Hepatocyte (in vitro differentiated cells): ENCODE data around the gene PTPRN.

Experiments
- CTCF ChIP-seq: fragments of 200-600 bp; sonication (generic); IDR thresholded peaks from 2 replicates; pipeline ENCODE4 v1.5.1; 2016; ENCODE audit warnings: antibody characterized with exemption, mild to moderate bottlenecking; ENCODE audit not compliant: poor library complexity
- EZH2 ChIP-seq: fragments of 200-600 bp; sonication (generic); IDR thresholded peaks from 2 replicates; pipeline ENCODE4 v1.6.1; 2016; ENCODE audit warnings: antibody characterized with exemption, mild to moderate bottlenecking, borderline replicate concordance
- EZH2phosphoT487 ChIP-seq: fragments of 200-600 bp; sonication (generic); IDR thresholded peaks from one replicate; pipeline ENCODE4 v1.6.1; 2018; ENCODE audit warnings: antibody characterized with exemption, mild to moderate bottlenecking, low read depth, moderate library complexity; ENCODE audit not compliant: unreplicated experiment, severe bottlenecking

GRCh38 chr2:219350710-219351221 is 41.6 kb upstream of the PTPRN start:
- TF ChIP-seq EZH2 = no peak
- no peak for TF ChIP-seq CTCF
- TF ChIP-seq EZH2phosphoT487 = no peak
